ENCODE measurements around the gene HS3ST3B1. TPM values are rescaled to one million over a fixed set of nuclear protein-coding genes. Genes with fewer than 3 reads are reported as not detected.

HS3ST3B1 gene
- total RNA-seq, 1 experiment from 2014 or later = 22.3 TPM

- TF ChIP-seq ZNF425 (CRISPR knock-in tag; conservative IDR thresholded peaks at IDR 0.05) (no peak), ZNF138 (CRISPR knock-in tag; conservative IDR thresholded peaks at IDR 0.05) (no peak), SOX15 (CRISPR knock-in tag; IDR thresholded peaks at IDR 0.05) (no peak), IRF2 (CRISPR knock-in tag; IDR thresholded peaks at IDR 0.05; ENCODE audit: borderline replicate concordance, low read depth) (no peak)
- TF ChIP-seq, protein P1, sequence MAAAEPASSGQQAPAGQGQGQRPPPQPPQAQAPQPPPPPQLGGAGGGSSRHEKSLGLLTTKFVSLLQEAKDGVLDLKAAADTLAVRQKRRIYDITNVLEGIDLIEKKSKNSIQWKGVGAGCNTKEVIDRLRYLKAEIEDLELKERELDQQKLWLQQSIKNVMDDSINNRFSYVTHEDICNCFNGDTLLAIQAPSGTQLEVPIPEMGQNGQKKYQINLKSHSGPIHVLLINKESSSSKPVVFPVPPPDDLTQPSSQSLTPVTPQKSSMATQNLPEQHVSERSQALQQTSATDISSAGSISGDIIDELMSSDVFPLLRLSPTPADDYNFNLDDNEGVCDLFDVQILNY (CRISPR knock-in tag; IDR thresholded peaks at IDR 0.05) = no peak
Measured at GRCh38 chr17:14354807-14355206, 53.9 kb downstream of the HS3ST3B1 start (continued).

DNA sequence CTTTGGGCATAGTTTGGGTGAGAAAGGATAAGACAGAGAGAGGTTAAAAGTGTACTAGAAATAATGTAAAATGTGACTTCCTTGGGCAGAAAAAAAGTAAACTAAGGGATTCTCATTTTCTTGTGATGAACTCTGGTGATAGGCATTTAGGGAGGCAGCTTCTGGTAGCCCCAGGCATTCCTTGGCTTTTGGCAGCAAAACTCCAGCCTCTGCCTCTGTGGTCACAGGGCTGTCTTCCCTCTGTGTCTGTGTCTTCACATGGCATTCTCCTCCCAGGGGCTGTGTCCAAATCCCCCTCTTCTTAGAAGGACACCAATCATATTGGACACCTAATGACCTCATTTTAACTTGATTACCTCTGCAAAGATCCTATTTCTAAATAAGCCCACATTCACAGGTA is 54.7 kb downstream of the HS3ST3B1 start:
- Mint-ChIP-seq H3K27me3 (ENCODE audit: low read depth) (no peaks in the 10 kb centered on the region; the same call in 1 of the 2 replicates), H3K4me3 (no peak overlapping the region), H3K9me3 (no peaks in the 10 kb centered on the region), H3K4me1 (peaks cover 16% of the 10 kb centered on the region), H3K27ac (no peak overlapping the region), H3K36me3 (no peaks in the 10 kb centered on the region)
- ChIA-PET POLR2A (no interaction called here), CTCF (interaction anchor here (1.3 kb wide), 1 partner anchor 17 kb away, joined by 3 read pairs; no protein-coding TSS in a partner anchor)
- ATAC-seq (peak; percentile 26), DNase-seq (ENCODE audit: low spot score) (no peak)
- no peak for TF ChIP-seq ZBTB43 (CRISPR knock-in tag; IDR thresholded peaks at IDR 0.05)

GRCh38 chr17:14359163-14360020 is 58.5 kb downstream of the HS3ST3B1 start:
- POLR2A ChIA-PET = no interaction called here
- ATAC-seq (no peak), DNase-seq (ENCODE audit: low spot score) (no peak)
- Mint-ChIP-seq H3K4me1 (peaks cover 24% of the 10 kb centered on the region), H3K27me3 (ENCODE audit: low read depth) (no peaks in the 10 kb centered on the region), H3K27ac (no peak overlapping the region), H3K36me3 (no peaks in the 10 kb centered on the region), H3K4me3 (no peak overlapping the region), H3K9me3 (no peaks in the 10 kb centered on the region)
- CTCF ChIA-PET = interaction anchor here (1.6 kb wide), 1 partner anchor 37 kb away, joined by 3 read pairs; no protein-coding TSS in a partner anchor
- TF ChIP-seq NR3C1 (CRISPR knock-in tag; conservative IDR thresholded peaks at IDR 0.05; ENCODE audit: low read depth) (no peak), GABPB1 (CRISPR knock-in tag; IDR thresholded peaks at IDR 0.05) (no peak), TCF7 (CRISPR knock-in tag; IDR thresholded peaks at IDR 0.05; ENCODE audit: low read depth) (no peak), TEAD1 (CRISPR knock-in tag; IDR thresholded peaks at IDR 0.05) (no peak), PRRX2 (CRISPR knock-in tag; IDR thresholded peaks at IDR 0.05) (no peak), IRF1 (CRISPR knock-in tag; IDR thresholded peaks at IDR 0.05) (no peak), E2F1 (CRISPR knock-in tag; IDR thresholded peaks at IDR 0.05) (no peak), ZNF263 (CRISPR knock-in tag; IDR thresholded peaks at IDR 0.05; ENCODE audit: low read depth) (no peak), CREM (CRISPR knock-in tag; IDR thresholded peaks at IDR 0.05) (no peak), NFE2L1 (CRISPR knock-in tag; IDR thresholded peaks at IDR 0.05) (no peak)
- TF ChIP-seq, protein P2, sequence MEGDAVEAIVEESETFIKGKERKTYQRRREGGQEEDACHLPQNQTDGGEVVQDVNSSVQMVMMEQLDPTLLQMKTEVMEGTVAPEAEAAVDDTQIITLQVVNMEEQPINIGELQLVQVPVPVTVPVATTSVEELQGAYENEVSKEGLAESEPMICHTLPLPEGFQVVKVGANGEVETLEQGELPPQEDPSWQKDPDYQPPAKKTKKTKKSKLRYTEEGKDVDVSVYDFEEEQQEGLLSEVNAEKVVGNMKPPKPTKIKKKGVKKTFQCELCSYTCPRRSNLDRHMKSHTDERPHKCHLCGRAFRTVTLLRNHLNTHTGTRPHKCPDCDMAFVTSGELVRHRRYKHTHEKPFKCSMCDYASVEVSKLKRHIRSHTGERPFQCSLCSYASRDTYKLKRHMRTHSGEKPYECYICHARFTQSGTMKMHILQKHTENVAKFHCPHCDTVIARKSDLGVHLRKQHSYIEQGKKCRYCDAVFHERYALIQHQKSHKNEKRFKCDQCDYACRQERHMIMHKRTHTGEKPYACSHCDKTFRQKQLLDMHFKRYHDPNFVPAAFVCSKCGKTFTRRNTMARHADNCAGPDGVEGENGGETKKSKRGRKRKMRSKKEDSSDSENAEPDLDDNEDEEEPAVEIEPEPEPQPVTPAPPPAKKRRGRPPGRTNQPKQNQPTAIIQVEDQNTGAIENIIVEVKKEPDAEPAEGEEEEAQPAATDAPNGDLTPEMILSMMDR (IDR thresholded peaks at IDR 0.05) = no peak

All from WTC11 (cell line).